Endothelial cell of umbilical vein (primary cell): ENCODE results near the gene RIPK3. TPM values are rescaled to one million over a fixed set of nuclear protein-coding genes. Genes with fewer than 3 reads are reported as not detected.

Experiments used
- BruUV-seq: library from RNA; stranded (reverse); fragments of 400-500 nt; replicated peaks from 2 replicates; lab custom pipeline; 2021; lab: Mats Ljungman, UMichigan
- CTCF ChIA-PET: fragments of 300-600, 350-600 bp; sonication (Branson Sonifier 250); formaldehyde crosslinking; loops from one replicate; lab custom pipeline; 2021; ENCODE audit warnings: antibody characterized with exemption, inconsistent platforms; lab: Charles Lee
- POLR2A ChIA-PET: fragments of 300-600, 350-600 bp; sonication (Branson Sonifier 250); formaldehyde crosslinking; loops from one replicate; lab custom pipeline; 2021; ENCODE audit warnings: antibody characterized with exemption, inconsistent platforms; lab: Charles Lee
- DNase-seq: peaks from one replicate; pipeline ENCODE4 v3.0.0-alpha.2; 2011; ENCODE audit warnings: low read depth, low spot score
- FAIRE-seq: peaks from 2 replicates; lab custom pipeline; 2011; peaks lifted over from hg19 to GRCh38; lab: Jason Lieb, UNC
- H2AFZ ChIP-seq: 2 replicates; pipeline ENCODE4 v1.6.0; 2012; ENCODE audit warnings: low read depth, low read length, control low read depth, inconsistent platforms
- H3K27ac ChIP-seq: 2 replicates; pipeline ENCODE4 v1.5.1; 2011; ENCODE audit warnings: low read depth, mild to moderate bottlenecking, control low read depth, low read length, moderate library complexity; ENCODE audit not compliant: insufficient read depth
- H3K27me3 ChIP-seq, 2 experiments: 2 replicates each; pipeline versions ENCODE4 v1.6.0 to v1.6.1; 2011; ENCODE audit warnings: low read length in 2 of 2, mixed read lengths in 1 of 2; ENCODE audit not compliant: control insufficient read depth in 2 of 2, insufficient read depth in 2 of 2
- H3K36me3 ChIP-seq, 2 experiments: 2 replicates in 1 of 2; 3 replicates in 1 of 2; pipeline ENCODE4 v1.5.1; 2011; ENCODE audit warnings: low read length in 2 of 2, mild to moderate bottlenecking in 1 of 2, moderate library complexity in 1 of 2; ENCODE audit not compliant: control insufficient read depth in 2 of 2, insufficient read depth in 2 of 2; ENCODE audit errors: extremely low read depth in 1 of 2
- H3K4me1 ChIP-seq: 3 replicates; pipeline ENCODE4 v1.5.1; 2011; ENCODE audit warnings: mild to moderate bottlenecking, low read length; ENCODE audit not compliant: control insufficient read depth, insufficient read depth; ENCODE audit errors: extremely low read depth
- H3K4me2 ChIP-seq: 2 replicates; pipeline ENCODE4 v1.6.1; 2011; ENCODE audit warnings: low read length, control low read depth, mixed read lengths; ENCODE audit not compliant: insufficient read depth
- H3K4me3 ChIP-seq, 3 experiments: fragments of 200-600 bp in 1 of 3; sonication (generic), shearing (Covaris generic) in 1 of 3; replicated peaks in 1 of 3; 2 replicates each; pipeline ENCODE4 v1.5.1; 2011 to 2016; ENCODE audit warnings: control low read depth in 3 of 3, low read length in 3 of 3, mild to moderate bottlenecking in 2 of 3, inconsistent platforms in 1 of 3, low read depth in 1 of 3, moderate library complexity in 1 of 3; ENCODE audit not compliant: insufficient read depth in 1 of 3
- H3K79me2 ChIP-seq: 2 replicates; pipeline ENCODE4 v1.6.0; 2012; ENCODE audit warnings: low read length, inconsistent platforms; ENCODE audit not compliant: control insufficient read depth, insufficient read depth
- H3K9ac ChIP-seq: replicated peaks from 2 replicates; pipeline ENCODE3; 2011; ENCODE audit warnings: low read length, control low read depth; ENCODE audit not compliant: insufficient read depth; ENCODE audit errors: extremely low read depth
- H3K9me1 ChIP-seq: replicated peaks from 3 replicates; pipeline ENCODE4 v1.6.0; 2011; ENCODE audit warnings: mild to moderate bottlenecking, low read length; ENCODE audit not compliant: control insufficient read depth, insufficient read depth; ENCODE audit errors: extremely low read depth
- H3K9me3 ChIP-seq: replicated peaks from 2 replicates; pipeline ENCODE4 v1.5.1; 2012; ENCODE audit warnings: low read length, inconsistent platforms; ENCODE audit not compliant: control insufficient read depth, insufficient read depth
- H4K20me1 ChIP-seq: replicated peaks from 2 replicates; pipeline ENCODE3; 2011; ENCODE audit warnings: mild to moderate bottlenecking, low read length; ENCODE audit not compliant: control insufficient read depth, insufficient read depth; ENCODE audit errors: extremely low read depth
- EZH2 ChIP-seq: IDR thresholded peaks from 2 replicates; pipeline ENCODE4 v1.6.1; 2012; ENCODE audit warnings: borderline replicate concordance, low read depth, mild to moderate bottlenecking, moderate library complexity, low read length, inconsistent platforms; ENCODE audit not compliant: severe bottlenecking
- FOS ChIP-seq: IDR thresholded peaks from 2 replicates; pipeline ENCODE4 v1.6.1; 2011; ENCODE audit warnings: mild to moderate bottlenecking, low read length, moderate library complexity, borderline replicate concordance; ENCODE audit not compliant: insufficient read depth
- GATA2 ChIP-seq: IDR thresholded peaks from 2 replicates; pipeline ENCODE4 v1.7.0; 2011; ENCODE audit warnings: low read depth, mild to moderate bottlenecking, moderate library complexity, mixed read lengths, low read length; ENCODE audit not compliant: insufficient read length, insufficient read depth
- JUN ChIP-seq: IDR thresholded peaks from 2 replicates; pipeline ENCODE4 v1.6.1; 2011; ENCODE audit warnings: borderline replicate concordance, low read depth; ENCODE audit not compliant: insufficient read length, insufficient read depth
- MYC ChIP-seq: IDR thresholded peaks from one replicate; pipeline ENCODE4 v1.6.1; 2011; ENCODE audit warnings: mild to moderate bottlenecking, low read depth, low read length
- POLR2A ChIP-seq: IDR thresholded peaks from 2 replicates; pipeline ENCODE4 v1.6.1; 2012; ENCODE audit warnings: low read depth, mild to moderate bottlenecking, control low read depth, low read length
- POLR2AphosphoS5 ChIP-seq: IDR thresholded peaks from 2 replicates; pipeline ENCODE4 v1.6.1; 2012; ENCODE audit warnings: low read depth, mild to moderate bottlenecking, control low read depth, low read length, moderate library complexity; ENCODE audit not compliant: insufficient read depth
- dilution Hi-C: fragments of 300-500 bp; cut with MboI; formaldehyde crosslinking; loops from one replicate; pipeline ENCODE4 v1.15.0; 2019; ENCODE audit warnings: low sequenced_read_pairs; ENCODE audit not compliant: extremely low pct_ligation_motif_present
- intact Hi-C: fragments of 100-400 bp; cut with micrococcal nuclease; formaldehyde crosslinking; loops from one replicate; pipeline ENCODE4 v1.10.0; 2022
- polyA plus RNA-seq, 4 experiments: library from polyadenylated mRNA; depleted of rRNA in 3 of 4; stranded (reverse) in 3 of 4; unstranded in 1 of 4; fragments of >200 nt; gene quantifications; 2 replicates each; pipeline versions ENCODE4 v1.2.1 to v1.2.3, GENCODE V29; 2011 to 2012; ENCODE audit warnings: missing spikeins in 1 of 4
- total RNA-seq: library from RNA; stranded (reverse); gene quantifications from 2 replicates; pipeline ENCODE4 v1.2.3, GENCODE V29; 2021
- TF ChIP-seq, protein P1 (sequence below): IDR thresholded peaks from 2 replicates; pipeline ENCODE4 v1.6.1; 2011; ENCODE audit not compliant: insufficient read depth, insufficient read length
- TF ChIP-seq, protein P2 (sequence below), 2 donors: IDR thresholded peaks; 1 replicate in 1 of 2; 2 replicates in 1 of 2; pipeline ENCODE4 v1.5.1; 2011; ENCODE audit warnings: low read length in 2 of 2, mild to moderate bottlenecking in 2 of 2, moderate library complexity in 2 of 2, control low read depth in 1 of 2, inconsistent platforms in 1 of 2, low read depth in 1 of 2; ENCODE audit not compliant: insufficient read depth in 1 of 2; ENCODE audit errors: extremely low read depth in 1 of 2

The RIPK3 gene
- total and polyA plus RNA-seq, 2 donors (not counting 3 experiments of a cell fraction or from before 2014, with no cell fraction given), result 3.1 to 5.1 TPM

DNA sequence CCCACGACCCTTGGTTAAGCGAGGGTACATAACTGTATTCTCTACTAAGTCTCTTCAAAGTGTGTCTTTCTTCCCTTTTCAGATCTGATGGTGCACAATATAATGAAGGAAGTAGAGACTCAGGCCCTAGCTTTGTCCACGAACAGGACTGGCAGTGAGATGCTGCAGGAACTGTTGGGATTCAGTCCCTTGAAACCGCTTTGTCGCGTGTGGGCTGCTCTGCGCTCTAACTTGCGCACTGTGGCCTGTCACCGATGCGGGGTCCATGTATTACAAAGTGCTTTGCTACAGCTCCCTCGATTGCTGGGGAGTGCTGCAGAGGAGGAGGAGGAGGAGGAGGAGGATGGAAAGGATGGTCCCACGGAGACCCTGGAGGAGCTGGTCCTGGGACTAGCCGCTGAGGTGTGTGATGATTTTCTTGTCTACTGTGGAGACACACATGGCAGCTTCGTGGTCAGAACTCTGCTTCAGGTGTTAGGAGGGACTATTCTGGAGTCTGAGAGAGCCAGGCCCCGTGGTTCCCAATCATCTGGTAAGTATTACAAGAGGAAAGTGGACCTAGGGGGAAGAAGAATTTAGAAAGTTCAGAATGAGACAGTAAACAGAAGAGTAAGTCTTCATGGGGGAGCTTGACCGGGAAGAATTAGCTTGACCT is 39.3 kb downstream of the RIPK3 start:
- CTCF ChIA-PET, result interaction anchor here (0.9 to 5.5 kb wide), 8 partner anchors 9 to 242 kb away, joined by 3 to 199 read pairs (median 12); partner anchors contain the start of genes CHMP4A, CIDEB, IRF9 and LTB4R
- POLR2A ChIA-PET, result interaction anchor here (0.6 kb wide), 1 partner anchor 40 kb away, joined by 3 read pairs; no protein-coding TSS in a partner anchor
- FAIRE-seq (no peak), DNase-seq (no peak)
- Histone ChIP-seq H2AFZ (peak overlapping the region; percentile 24), H3K4me2 (peak overlapping the region; percentile 90), H3K9me3 (no peaks in the 10 kb centered on the region), H3K4me1 (peaks cover 22% of the 10 kb centered on the region), H3K27ac (peak overlapping the region; percentile 19), H3K27me3 (no peaks in the 10 kb centered on the region), H3K36me3 (peaks cover 5 to 30% of the 10 kb centered on the region in 2 experiments), H3K9me1 (no peaks in the 10 kb centered on the region), H4K20me1 (no peaks in the 10 kb centered on the region), H3K79me2 (peaks cover 11% of the 10 kb centered on the region), H3K9ac (peak overlapping the region; percentile 58), H3K4me3 (peak overlapping the region; percentile 79 to 85 (median 82))
- no TSS peak for BruUV-seq
- intact Hi-C loops (no loop called here), dilution Hi-C loops (no loop called here)
- no peak for TF ChIP-seq EZH2

DNA sequence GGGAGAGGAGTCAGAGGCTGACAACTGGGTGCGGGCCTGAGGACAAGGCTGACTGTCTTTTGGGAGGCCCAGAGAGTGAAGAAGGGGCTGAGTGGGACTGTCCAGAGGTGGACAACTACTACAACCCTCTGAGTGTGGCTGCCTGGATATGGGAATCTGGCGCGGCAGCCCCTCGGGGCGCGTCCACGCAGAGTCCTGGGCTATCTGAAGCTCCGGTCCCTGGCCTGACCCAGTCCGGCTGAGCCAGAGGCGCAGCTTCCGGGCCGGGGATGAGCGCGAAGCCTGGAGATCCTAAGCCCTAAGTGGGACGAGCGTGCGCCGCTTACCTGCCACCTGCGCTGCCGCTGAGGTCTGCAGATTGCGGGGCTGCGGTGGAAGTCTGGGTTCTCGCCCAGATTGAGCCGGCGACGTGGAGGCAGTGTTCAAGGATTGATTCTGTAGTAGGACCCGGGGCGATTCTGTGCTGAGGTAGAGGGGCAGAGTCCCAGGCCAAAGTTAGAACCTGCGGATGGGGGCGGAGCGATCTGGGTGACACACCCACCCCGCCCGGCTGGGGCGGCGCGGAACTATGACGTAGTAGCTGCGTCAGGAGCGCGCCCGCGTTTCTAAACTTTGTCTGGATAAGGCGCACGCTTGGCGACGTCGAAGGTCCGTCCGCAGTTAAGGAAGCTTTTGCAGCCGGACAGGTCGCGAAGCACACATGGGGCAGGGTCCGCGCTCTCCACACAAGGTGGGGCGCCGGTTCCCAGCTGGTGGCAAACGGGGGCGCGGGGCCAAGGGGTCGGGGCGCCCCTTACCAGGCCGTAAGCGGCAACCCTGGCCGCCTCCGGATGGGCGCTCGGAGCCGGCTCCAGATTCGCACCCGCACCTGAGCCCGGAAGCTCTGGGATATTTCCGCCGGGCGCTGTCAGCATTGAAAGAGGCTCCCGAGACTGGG is 40.3 kb downstream of the RIPK3 start, which contains the start of the genes DHRS1 and NOP9:
Gene DHRS1, minus strand, starts transcription at position 526 of the 937 bp plus-strand sequence. CDS start 674 bp downstream, outside the sequence.
Gene NOP9, plus strand, starts transcription at position 596 of the 937 bp plus-strand sequence. Its CDS starts 105 bp downstream, at position 701.
- no peaks in the 10 kb centered on the region for H3K9me1 ChIP-seq
- no peaks in the 10 kb centered on the region for H3K9me3 ChIP-seq
- TF ChIP-seq, protein P1, sequence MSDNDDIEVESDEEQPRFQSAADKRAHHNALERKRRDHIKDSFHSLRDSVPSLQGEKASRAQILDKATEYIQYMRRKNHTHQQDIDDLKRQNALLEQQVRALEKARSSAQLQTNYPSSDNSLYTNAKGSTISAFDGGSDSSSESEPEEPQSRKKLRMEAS, result peak; percentile 88
- TF ChIP-seq, protein P2, sequence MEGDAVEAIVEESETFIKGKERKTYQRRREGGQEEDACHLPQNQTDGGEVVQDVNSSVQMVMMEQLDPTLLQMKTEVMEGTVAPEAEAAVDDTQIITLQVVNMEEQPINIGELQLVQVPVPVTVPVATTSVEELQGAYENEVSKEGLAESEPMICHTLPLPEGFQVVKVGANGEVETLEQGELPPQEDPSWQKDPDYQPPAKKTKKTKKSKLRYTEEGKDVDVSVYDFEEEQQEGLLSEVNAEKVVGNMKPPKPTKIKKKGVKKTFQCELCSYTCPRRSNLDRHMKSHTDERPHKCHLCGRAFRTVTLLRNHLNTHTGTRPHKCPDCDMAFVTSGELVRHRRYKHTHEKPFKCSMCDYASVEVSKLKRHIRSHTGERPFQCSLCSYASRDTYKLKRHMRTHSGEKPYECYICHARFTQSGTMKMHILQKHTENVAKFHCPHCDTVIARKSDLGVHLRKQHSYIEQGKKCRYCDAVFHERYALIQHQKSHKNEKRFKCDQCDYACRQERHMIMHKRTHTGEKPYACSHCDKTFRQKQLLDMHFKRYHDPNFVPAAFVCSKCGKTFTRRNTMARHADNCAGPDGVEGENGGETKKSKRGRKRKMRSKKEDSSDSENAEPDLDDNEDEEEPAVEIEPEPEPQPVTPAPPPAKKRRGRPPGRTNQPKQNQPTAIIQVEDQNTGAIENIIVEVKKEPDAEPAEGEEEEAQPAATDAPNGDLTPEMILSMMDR (IDR thresholded peaks at IDR 0.05; ENCODE audit: extremely low read depth in 1 of 2, insufficient read depth in 1 of 2, low read depth in 1 of 2, low read length in 2 of 2), result no peak
- TF ChIP-seq GATA2, result no peak
- TF ChIP-seq POLR2A, result peak; percentile 76
- TF ChIP-seq JUN, result no peak
- TF ChIP-seq EZH2, result no peak
- TF ChIP-seq POLR2AphosphoS5, result peak; percentile 76
- no peak for TF ChIP-seq FOS
- no peak for TF ChIP-seq MYC
- peaks cover 22% of the 10 kb centered on the region for H3K4me1 ChIP-seq
- H3K27ac ChIP-seq, result peak within 1 kb of the TSS; percentile 74
- CTCF ChIA-PET, result interaction anchor here (0.9 to 5.5 kb wide), 13 partner anchors 10 to 241 kb away, joined by 3 to 199 read pairs (median 12); partner anchors contain the start of genes CHMP4A, CIDEB, IRF9 and LTB4R
- H3K36me3 ChIP-seq, result peaks cover 5 to 24% of the 10 kb centered on the region in 2 experiments
- TSS peak; percentile 50 for BruUV-seq
- H3K4me2 ChIP-seq, result peak within 1 kb of the TSS; percentile 90
- H3K27me3 ChIP-seq, result no peaks in the 10 kb centered on the region
- intact Hi-C loops, result loop anchor here (1.0 to 5.0 kb wide), 3 partner anchors 28 to 185 kb away; partner anchors contain the start of genes DCAF11, NRL, PSME2 and RABGGTA
- FAIRE-seq (peak; percentile 99), DNase-seq (peak; percentile 90)
- no peaks in the 10 kb centered on the region for H4K20me1 ChIP-seq
- peak within 1 kb of the TSS; percentile 84 for H3K9ac ChIP-seq
- dilution Hi-C loops, result no loop called here
- H2AFZ ChIP-seq, result peak within 1 kb of the TSS; percentile 98
- H3K4me3 ChIP-seq, result peak within 1 kb of the TSS; percentile 79 to 85 (median 82)
- POLR2A ChIA-PET, result interaction anchor here (0.6 to 1.1 kb wide), 2 partner anchors 39 to 57 kb away, joined by 3 to 7 read pairs; partner anchors contain the start of gene TINF2
- H3K79me2 ChIP-seq, result peaks cover 11% of the 10 kb centered on the region
